ENCODE results near the gene FBXW11.
A peak's percentile ranks its signal among the peaks of the same experiment; 100 is the strongest.
"Not testable (repeated sequence)": the region's sequence is repeated elsewhere in the genome, so short reads cannot be mapped to it uniquely, and the experiment has no call there.

FBXW11 gene

GRCh38 chr5:171980792-171981191 lies 25.6 kb downstream of the FBXW11 start:
- no peak for DNase-seq

GRCh38 chr5:171979606-171980005 lies 26.8 kb downstream of the FBXW11 start:
- DNase-seq: no peak

GRCh38 chr5:171978519-171978918 lies 27.9 kb downstream of the FBXW11 start:
- no peak for DNase-seq

GRCh38 chr5:171978016-171978415 lies 28.4 kb downstream of the FBXW11 start:
- DNase-seq: no peak

GRCh38 chr5:171977244-171977950 lies 29.0 kb downstream of the FBXW11 start:
- not testable (repeated sequence) for DNase-seq

- DNase-seq: no peak
Observed at GRCh38 chr5:171975877-171976667, 30.4 kb downstream of the FBXW11 start.

GRCh38 chr5:171975262-171975876 lies 31.1 kb downstream of the FBXW11 start:
- DNase-seq: no peak

- DNase-seq: no peak
Observed at GRCh38 chr5:171970826-171971225, 35.6 kb downstream of the FBXW11 start.

GRCh38 chr5:171969288-171969880 lies 37.1 kb downstream of the FBXW11 start:
- DNase-seq: no peak

GRCh38 chr5:171968531-171968930 lies 37.9 kb downstream of the FBXW11 start:
- no peak for DNase-seq

- DNase-seq: no peak
Observed at GRCh38 chr5:171966964-171967363, 39.5 kb downstream of the FBXW11 start.

- no peak for DNase-seq
Observed at GRCh38 chr5:171966270-171966669, 40.2 kb downstream of the FBXW11 start.

- no peak for DNase-seq
Observed at GRCh38 chr5:171965745-171966144, 40.7 kb downstream of the FBXW11 start.

GRCh38 chr5:171963416-171963815 lies 43.0 kb downstream of the FBXW11 start:
- DNase-seq: no peak

GRCh38 chr5:171961117-171961516 lies 45.3 kb downstream of the FBXW11 start:
- DNase-seq: no peak

- DNase-seq: peak; percentile 16
Observed at GRCh38 chr5:171957591-171958251, 48.7 kb downstream of the FBXW11 start.

- DNase-seq: no peak
Observed at GRCh38 chr5:171956887-171957495, 49.4 kb downstream of the FBXW11 start.

- DNase-seq: no peak
Observed at GRCh38 chr5:171956314-171956713, 50.1 kb downstream of the FBXW11 start.

- no peak for DNase-seq
Observed at GRCh38 chr5:171955761-171956160, 50.7 kb downstream of the FBXW11 start.

GRCh38 chr5:171954721-171955120 lies 51.7 kb downstream of the FBXW11 start:
- no peak for DNase-seq

- DNase-seq: no peak
Observed at GRCh38 chr5:171953860-171954701, 52.4 kb downstream of the FBXW11 start.

Data from central memory CD4-positive, alpha-beta T cell (primary cell).